Neural progenitor cell (in vitro differentiated cells): ENCODE measurements around the gene HOXD4. TPM values are rescaled to one million over a fixed set of nuclear protein-coding genes. Genes with fewer than 3 reads are reported as not detected.
A peak's percentile ranks its signal among the peaks of the same experiment; 100 is the strongest.

ENCODE experiments used
- DNase-seq: peaks from one replicate; pipeline ENCODE4 v3.0.0-alpha.2; 2016; ENCODE audit warnings: low spot score
- H2AFZ ChIP-seq: fragments of 200-600 bp; sonication (generic); replicated peaks from 2 replicates; pipeline ENCODE4 v1.6.1; 2016; ENCODE audit warnings: antibody characterized with exemption
- H3F3A ChIP-seq: fragments of 200-600 bp; sonication (generic); 2 replicates; pipeline ENCODE4 v1.6.1; 2016; ENCODE audit warnings: antibody characterized with exemption, low read depth
- H3K27ac ChIP-seq: fragments of 200-600 bp; sonication (generic); 2 replicates; pipeline ENCODE4 v1.5.1; 2016; ENCODE audit warnings: mild to moderate bottlenecking
- H3K27me3 ChIP-seq: fragments of 200-600 bp; sonication (generic); 2 replicates; pipeline ENCODE4 v1.6.1; 2016; ENCODE audit warnings: mild to moderate bottlenecking, moderate library complexity
- H3K36me3 ChIP-seq: fragments of 200-600 bp; sonication (generic); 2 replicates; pipeline ENCODE4 v1.5.1; 2016
- H3K4me1 ChIP-seq: fragments of 200-600 bp; sonication (generic); 2 replicates; pipeline ENCODE4 v1.6.1; 2016; ENCODE audit warnings: mixed run types
- H3K4me2 ChIP-seq: fragments of 200-600 bp; sonication (generic); 2 replicates; pipeline ENCODE4 v1.6.1; 2016
- H3K4me3 ChIP-seq: fragments of 200-600 bp; sonication (generic); 2 replicates; pipeline ENCODE4 v1.5.1; 2016
- H3K79me2 ChIP-seq: fragments of 200-600 bp; sonication (generic); 2 replicates; pipeline ENCODE4 v1.6.1; 2016; ENCODE audit warnings: low read depth
- H3K9ac ChIP-seq: fragments of 200-600 bp; sonication (generic); 2 replicates; pipeline ENCODE4 v1.6.1; 2016
- H3K9me3 ChIP-seq: fragments of 200-600 bp; sonication (generic); 2 replicates; pipeline ENCODE4 v1.5.1; 2016; ENCODE audit warnings: low read depth
- H4K20me1 ChIP-seq: fragments of 200-600 bp; sonication (generic); 2 replicates; pipeline ENCODE4 v1.6.1; 2016; ENCODE audit warnings: low read depth
- H3K27ac Mint-ChIP-seq: 3 replicates; pipeline ENCODE4 v1.8.0; 2021; ENCODE audit warnings: mixed read lengths
- H3K27me3 Mint-ChIP-seq: 2 replicates; pipeline ENCODE4 v1.8.0; 2022; ENCODE audit warnings: low read depth, mild to moderate bottlenecking, inconsistent platforms, moderate library complexity, mixed read lengths; ENCODE audit not compliant: insufficient read depth
- H3K36me3 Mint-ChIP-seq: 3 replicates; pipeline ENCODE4 v1.8.0; 2021; ENCODE audit warnings: mixed read lengths
- H3K4me1 Mint-ChIP-seq: 3 replicates; pipeline ENCODE4 v1.8.0; 2021; ENCODE audit warnings: mixed read lengths
- H3K4me3 Mint-ChIP-seq: 3 replicates; pipeline ENCODE4 v1.8.0; 2021; ENCODE audit warnings: mild to moderate bottlenecking, moderate library complexity, mixed read lengths
- H3K9me3 Mint-ChIP-seq: 3 replicates; pipeline ENCODE4 v1.8.0; 2020; ENCODE audit warnings: mixed read lengths
- CTCF ChIP-seq: fragments of 200-600 bp; sonication (generic); IDR thresholded peaks from 2 replicates; pipeline ENCODE4 v1.5.1; 2017; ENCODE audit warnings: antibody characterized with exemption, mild to moderate bottlenecking
- EZH2 ChIP-seq: fragments of 200-600 bp; sonication (generic); IDR thresholded peaks from 2 replicates; pipeline ENCODE4 v1.6.1; 2017; ENCODE audit warnings: antibody characterized with exemption, mild to moderate bottlenecking, moderate library complexity
- EZH2phosphoT487 ChIP-seq: fragments of 200-600 bp; sonication (generic); IDR thresholded peaks from 2 replicates; pipeline ENCODE4 v1.6.1; 2017; ENCODE audit warnings: antibody characterized with exemption
- total RNA-seq: library from RNA; depleted of rRNA; stranded (reverse); fragments of >200 nt; gene quantifications from 2 replicates; pipeline ENCODE4 v1.2.3, GENCODE V29; 2015; ENCODE audit warnings: low replicate concordance

Gene HOXD4
- total RNA-seq, 1 donor from 2014 or later, result not detected

GRCh38 chr2:176107731-176108181, 43.6 kb upstream of the HOXD4 start:
- H3K36me3 ChIP-seq, result no peaks in the 10 kb centered on the region
- peaks cover 15% of the 10 kb centered on the region for H3K4me1 Mint-ChIP-seq
- H3K4me2 ChIP-seq, result peak overlapping the region; percentile 59
- no peak overlapping the region for H3K27ac Mint-ChIP-seq
- TF ChIP-seq EZH2phosphoT487 (no peak), CTCF (no peak), EZH2 (peak; percentile 74)
- peaks cover 85% of the 10 kb centered on the region for H3K27me3 Mint-ChIP-seq
- H3K9me3 Mint-ChIP-seq, result peaks cover 8% of the 10 kb centered on the region
- H3K79me2 ChIP-seq, result no peaks in the 10 kb centered on the region
- no peaks in the 10 kb centered on the region for H3K36me3 Mint-ChIP-seq
- H3K9ac ChIP-seq, result no peak overlapping the region
- no peak overlapping the region for H3K4me3 Mint-ChIP-seq
- H3K4me3 ChIP-seq, result no peak overlapping the region
- no peaks in the 10 kb centered on the region for H3F3A ChIP-seq
- peak; percentile 66 for DNase-seq
- H3K4me1 ChIP-seq, result no peaks in the 10 kb centered on the region
- H2AFZ ChIP-seq, result no peak overlapping the region
- H4K20me1 ChIP-seq, result peaks cover 96% of the 10 kb centered on the region
- H3K27me3 ChIP-seq, result peaks cover 100% of the 10 kb centered on the region
- H3K27ac ChIP-seq, result no peak overlapping the region
- no peaks in the 10 kb centered on the region for H3K9me3 ChIP-seq

- peaks cover 96% of the 10 kb centered on the region for H4K20me1 ChIP-seq
- no peaks in the 10 kb centered on the region for H3K9me3 ChIP-seq
- Mint-ChIP-seq H3K36me3 (no peaks in the 10 kb centered on the region), H3K9me3 (peaks cover 10% of the 10 kb centered on the region), H3K4me1 (peaks cover 15% of the 10 kb centered on the region), H3K27ac (no peak overlapping the region), H3K27me3 (peaks cover 85% of the 10 kb centered on the region), H3K4me3 (no peak overlapping the region)
- H3K36me3 ChIP-seq, result no peaks in the 10 kb centered on the region
- H3K4me3 ChIP-seq, result no peak overlapping the region
- H3K79me2 ChIP-seq, result no peaks in the 10 kb centered on the region
- H3K4me1 ChIP-seq, result no peaks in the 10 kb centered on the region
- H2AFZ ChIP-seq, result no peak overlapping the region
- H3K27ac ChIP-seq, result no peak overlapping the region
- H3K9ac ChIP-seq, result no peak overlapping the region
- no peak overlapping the region for H3K4me2 ChIP-seq
- H3K27me3 ChIP-seq, result peaks cover 100% of the 10 kb centered on the region
- no peaks in the 10 kb centered on the region for H3F3A ChIP-seq
- DNase-seq, result no peak
- TF ChIP-seq EZH2phosphoT487 (peak; percentile 94), EZH2 (peak; percentile 94), CTCF (no peak)
Observed at GRCh38 chr2:176109192-176109901, 42.0 kb upstream of the HOXD4 start.

GRCh38 chr2:176109946-176110345, 41.4 kb upstream of the HOXD4 start:
- peaks cover 96% of the 10 kb centered on the region for H4K20me1 ChIP-seq
- H3K79me2 ChIP-seq, result no peaks in the 10 kb centered on the region
- H3K9ac ChIP-seq, result no peak overlapping the region
- H2AFZ ChIP-seq, result no peak overlapping the region
- peaks cover 10% of the 10 kb centered on the region for H3K9me3 Mint-ChIP-seq
- no peaks in the 10 kb centered on the region for H3K36me3 ChIP-seq
- DNase-seq, result no peak
- H3K4me2 ChIP-seq, result no peak overlapping the region
- no peaks in the 10 kb centered on the region for H3K4me1 ChIP-seq
- H3F3A ChIP-seq, result no peaks in the 10 kb centered on the region
- no peak overlapping the region for H3K27ac Mint-ChIP-seq
- peaks cover 85% of the 10 kb centered on the region for H3K27me3 Mint-ChIP-seq
- TF ChIP-seq EZH2phosphoT487 (no peak), CTCF (no peak), EZH2 (no peak)
- peaks cover 100% of the 10 kb centered on the region for H3K27me3 ChIP-seq
- no peaks in the 10 kb centered on the region for H3K36me3 Mint-ChIP-seq
- no peak overlapping the region for H3K27ac ChIP-seq
- no peak overlapping the region for H3K4me3 Mint-ChIP-seq
- no peaks in the 10 kb centered on the region for H3K9me3 ChIP-seq
- H3K4me3 ChIP-seq, result no peak overlapping the region
- peaks cover 12% of the 10 kb centered on the region for H3K4me1 Mint-ChIP-seq
